ENCODE data around the gene ZPR1.
"Not testable (repeated sequence)": the region's sequence is repeated elsewhere in the genome, so short reads cannot be mapped to it uniquely, and the experiment has no call there.

The ZPR1 gene

DNA sequence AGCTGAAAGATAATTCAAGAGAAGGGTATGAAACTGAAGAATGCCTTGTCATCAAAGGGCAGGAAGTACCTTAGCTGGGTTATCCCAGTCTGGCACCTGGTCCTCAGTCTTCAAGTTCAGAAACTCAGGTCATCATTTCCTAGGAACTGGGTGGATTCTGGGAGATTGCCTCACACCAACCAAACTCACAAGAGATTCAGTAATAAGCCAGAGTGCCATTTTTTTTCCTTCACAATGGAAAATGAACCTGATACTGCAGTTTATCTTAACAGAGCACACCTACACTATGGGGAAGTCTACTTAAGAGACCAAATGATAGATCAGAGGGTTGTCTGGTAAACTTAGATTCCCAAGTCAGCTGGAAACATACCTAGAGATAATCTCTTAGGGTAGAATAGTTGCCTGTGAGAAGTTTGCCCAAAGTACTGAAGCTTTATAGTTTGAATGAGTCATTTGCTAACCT is 11.3 kb downstream of the ZPR1 start:
- DNase-seq (ENCODE audit: insufficient read length, low spot score), result no peak
- no peak for FAIRE-seq
- no peak for TF ChIP-seq POLR2A (IDR thresholded peaks at IDR 0.05; ENCODE audit: low read depth, low read length)

DNA sequence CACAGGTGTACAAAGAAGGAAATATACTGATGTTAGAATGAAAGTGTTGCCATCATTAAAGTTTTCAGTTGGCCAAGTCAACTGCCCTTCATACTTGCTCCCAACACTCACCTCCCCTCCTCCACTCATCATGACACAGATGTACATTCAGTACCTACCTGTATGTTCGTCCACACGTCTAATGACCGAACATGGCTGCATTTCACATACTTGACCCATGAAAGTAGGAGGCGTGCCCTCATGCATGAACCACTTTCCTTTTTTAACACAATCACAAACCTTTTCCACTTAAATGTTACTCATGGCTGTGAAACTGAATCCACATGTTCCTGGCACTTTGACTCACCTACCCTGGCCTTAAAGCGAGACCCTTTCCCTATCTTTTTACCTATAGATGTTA is 11.8 kb downstream of the ZPR1 start:
- DNase-seq (ENCODE audit: insufficient read length, low spot score), result no peak
- FAIRE-seq, result no peak
- TF ChIP-seq POLR2A (IDR thresholded peaks at IDR 0.05; ENCODE audit: low read depth, low read length), result no peak

DNA sequence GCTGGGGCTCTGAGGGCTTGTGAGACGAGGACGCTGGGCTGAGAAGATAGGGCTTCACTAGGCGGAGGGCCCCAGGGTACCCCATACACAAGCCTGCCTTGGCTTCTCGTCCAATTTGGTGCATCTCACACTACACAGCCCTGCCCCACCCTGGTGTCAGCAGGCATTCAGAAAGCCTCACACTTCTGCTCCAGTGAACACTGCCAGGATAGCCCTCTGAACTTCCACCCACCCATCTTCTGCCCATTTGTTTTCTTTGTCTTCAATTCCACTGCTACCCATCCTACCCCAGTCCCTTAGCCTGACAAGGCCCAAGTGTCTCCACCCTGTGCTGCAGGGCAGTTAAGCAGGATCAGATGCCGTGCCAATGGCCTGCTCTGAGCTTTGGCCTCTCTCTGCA is 13.2 kb downstream of the ZPR1 start:
- FAIRE-seq (no peak), DNase-seq (ENCODE audit: insufficient read length, low spot score) (no peak)
- no peak for TF ChIP-seq POLR2A (IDR thresholded peaks at IDR 0.05; ENCODE audit: low read depth, low read length)

DNA sequence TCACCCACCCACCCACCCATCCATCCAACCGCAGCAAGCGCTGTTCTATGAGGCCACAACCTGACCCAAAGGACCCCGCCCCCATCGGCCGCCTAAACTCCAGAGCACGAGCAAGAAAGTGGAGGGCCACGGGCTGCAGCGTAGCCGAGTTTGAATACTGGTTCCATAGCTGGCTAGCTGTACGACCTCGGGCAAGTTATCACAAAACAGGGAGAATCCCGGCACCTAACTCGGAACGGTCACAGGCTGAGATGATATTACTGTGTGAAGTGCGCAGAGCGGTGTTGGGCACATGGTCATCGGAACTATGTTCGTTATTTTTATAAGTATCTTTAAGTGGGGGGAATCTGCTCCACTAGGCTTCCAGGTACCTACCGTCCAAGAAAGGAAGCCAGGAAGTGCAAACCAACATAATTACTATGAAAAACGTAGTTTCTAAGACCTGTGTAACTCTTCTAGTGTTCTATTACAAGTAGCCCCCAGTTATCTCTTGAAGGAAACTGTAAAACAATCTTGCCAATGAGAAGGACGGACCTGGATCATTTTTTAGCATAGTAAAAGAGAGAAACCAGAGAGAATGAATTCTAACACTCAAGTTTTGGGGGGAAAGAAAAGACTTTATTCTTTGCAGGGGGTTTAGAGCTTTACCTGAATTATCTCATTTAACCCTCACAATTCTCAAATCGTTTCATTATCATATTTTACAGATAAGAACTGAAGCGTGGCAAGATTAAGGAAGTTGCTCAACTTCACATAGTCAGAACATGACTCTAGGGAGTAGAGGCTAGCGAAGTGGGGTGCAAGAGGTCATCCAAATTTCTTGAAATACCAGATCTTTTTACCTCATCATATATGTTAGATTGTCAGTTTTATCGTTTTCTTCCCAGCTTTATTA is 14.4 kb downstream of the ZPR1 start:
- no peak for TF ChIP-seq POLR2A (IDR thresholded peaks at IDR 0.05; ENCODE audit: low read depth, low read length)
- no peak for DNase-seq (ENCODE audit: insufficient read length, low spot score)
- no peak for FAIRE-seq

DNA sequence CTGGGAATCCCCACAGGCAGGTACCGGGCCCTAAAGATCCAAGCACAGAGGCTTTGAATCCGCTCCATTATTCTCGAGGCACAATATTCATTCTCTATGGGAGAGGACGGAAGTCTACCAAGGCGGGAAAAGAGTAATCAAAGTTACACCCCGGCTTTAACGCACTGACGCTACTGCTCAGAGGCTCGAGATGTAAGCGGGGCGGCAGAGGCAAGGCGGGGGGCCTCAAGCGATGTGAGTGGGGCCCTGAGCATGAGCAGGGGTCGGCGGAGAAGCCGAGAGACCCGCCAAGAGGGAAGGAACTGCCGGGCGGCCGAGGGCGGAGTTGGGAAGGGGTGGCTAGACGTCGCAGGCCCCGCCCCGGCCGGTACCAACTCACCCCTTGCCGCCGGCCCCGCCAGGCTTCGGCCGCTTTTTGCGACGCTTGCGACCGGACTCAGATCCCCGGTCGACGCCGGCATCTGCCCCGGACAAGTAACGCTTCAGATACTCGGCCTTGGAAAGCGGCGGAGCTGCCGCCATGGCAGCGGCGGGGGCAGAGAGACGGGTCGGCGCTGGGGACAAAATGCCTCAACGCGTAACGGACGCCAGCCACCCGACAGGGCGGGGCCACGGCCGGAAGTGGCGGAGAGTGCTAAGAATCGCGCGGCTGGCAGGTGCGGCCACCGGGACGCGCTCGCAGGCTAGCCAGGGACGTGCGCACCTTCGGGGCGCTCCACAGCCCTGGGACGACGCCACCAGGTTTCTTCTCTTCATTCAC is 15.2 kb downstream of the ZPR1 start, which contains the start of gene BUD13:
BUD13 (minus strand) TSS at position 545 of the 760 bp plus-strand sequence; CDS start at position 522, 23 bp downstream.
- TF ChIP-seq POLR2A (IDR thresholded peaks at IDR 0.05; ENCODE audit: low read depth, low read length), result peak; percentile 65
- peak; percentile 63 for DNase-seq (ENCODE audit: insufficient read length, low spot score)
- peak; percentile 45 for FAIRE-seq

DNA sequence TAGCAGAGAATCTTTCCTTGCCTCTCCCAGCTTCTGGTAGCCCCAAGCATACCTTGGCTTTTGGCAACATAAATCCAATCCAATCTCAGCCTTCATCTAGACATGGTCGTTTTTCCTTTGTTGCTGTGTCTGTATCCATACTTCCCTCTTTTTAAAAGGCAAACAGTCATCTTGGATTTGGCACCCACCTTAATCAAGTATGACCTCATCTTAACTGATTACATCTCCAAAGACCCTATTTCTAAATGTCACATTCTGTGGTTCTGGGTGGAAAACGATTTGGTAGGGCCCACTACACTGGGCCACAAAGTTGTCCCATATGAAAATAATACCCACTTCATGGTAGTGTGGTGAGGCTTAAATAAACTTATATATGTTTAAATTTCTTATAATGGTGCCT is 15.9 kb downstream of the ZPR1 start:
- DNase-seq (ENCODE audit: insufficient read length, low spot score) (no peak), FAIRE-seq (no peak)
- no peak for TF ChIP-seq POLR2A (IDR thresholded peaks at IDR 0.05; ENCODE audit: low read depth, low read length)

DNA sequence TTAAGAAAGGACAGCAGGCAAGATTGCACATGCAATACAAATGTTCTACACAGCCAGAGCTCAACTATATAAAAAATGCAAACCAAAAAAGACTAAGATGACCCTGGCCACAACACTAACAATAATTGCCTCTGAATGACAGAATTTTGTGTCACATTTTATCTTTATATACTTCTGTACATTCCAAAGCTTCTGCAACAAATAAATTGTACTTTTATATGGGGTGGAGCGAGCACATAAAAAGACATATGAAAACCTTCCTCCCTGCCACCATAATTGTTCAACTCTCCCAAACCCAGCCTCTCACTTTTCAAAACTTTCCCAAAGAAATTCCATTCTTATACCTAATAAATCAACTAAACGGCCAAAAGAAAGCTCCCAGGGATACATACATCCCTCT is 25.7 kb downstream of the ZPR1 start:
- no peak for FAIRE-seq
- DNase-seq (ENCODE audit: insufficient read length, low spot score), result no peak
- no peak for TF ChIP-seq POLR2A (IDR thresholded peaks at IDR 0.05; ENCODE audit: low read depth, low read length)

DNA sequence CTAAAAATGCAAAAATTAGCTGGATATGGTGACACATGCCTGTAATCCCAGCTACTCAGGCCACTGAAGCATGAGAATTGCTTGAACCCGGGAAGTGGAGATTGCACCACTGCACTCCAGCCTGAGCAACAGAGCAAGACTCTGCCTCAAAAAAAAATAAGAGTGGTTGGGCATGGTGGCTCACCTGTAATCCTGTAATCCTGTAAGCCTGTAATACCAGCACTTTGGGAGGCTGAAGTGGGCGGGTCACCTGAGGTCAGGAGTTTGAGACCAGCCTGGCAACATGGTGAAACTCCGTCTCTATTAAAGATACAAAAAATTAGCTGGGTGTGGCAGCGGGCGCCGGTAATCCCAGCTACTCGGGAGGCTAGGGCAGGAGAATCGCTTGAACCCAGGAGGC is 31.8 kb downstream of the ZPR1 start:
- not testable (repeated sequence) for DNase-seq (ENCODE audit: insufficient read length, low spot score); FAIRE-seq

DNA sequence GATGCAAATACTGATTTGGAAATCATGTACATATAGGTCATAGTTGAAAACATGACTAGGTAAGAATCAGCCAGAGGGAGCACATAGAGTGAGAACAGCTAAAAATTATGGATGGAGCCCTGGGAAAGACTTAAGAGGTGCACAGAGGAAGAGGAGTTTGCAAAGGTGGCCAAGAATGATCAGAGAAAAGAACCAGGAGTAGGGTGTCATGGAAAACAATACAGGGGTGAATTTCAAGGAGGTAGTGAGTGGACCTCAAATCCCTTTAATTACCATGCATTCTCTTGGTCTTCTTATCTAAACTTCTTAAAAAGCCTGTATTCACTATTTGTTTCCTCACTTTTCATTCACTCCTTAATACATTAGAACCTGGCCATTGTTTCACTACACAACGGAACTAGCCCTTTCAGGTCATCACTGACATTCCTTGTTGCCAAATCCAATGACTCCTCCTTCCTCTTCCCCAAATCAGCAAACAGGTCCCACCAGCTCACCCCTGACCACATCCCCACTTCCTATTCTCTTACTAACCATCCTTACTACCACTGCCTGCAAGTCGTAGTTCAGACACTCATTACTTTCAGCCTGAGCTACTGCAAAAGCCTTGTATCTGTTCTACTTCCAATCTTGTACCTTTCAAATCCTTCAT is 37.6 kb downstream of the ZPR1 start:
- no peak for DNase-seq (ENCODE audit: insufficient read length, low spot score)
- TF ChIP-seq POLR2A (IDR thresholded peaks at IDR 0.05; ENCODE audit: low read depth, low read length), result no peak
- FAIRE-seq, result no peak

DNA sequence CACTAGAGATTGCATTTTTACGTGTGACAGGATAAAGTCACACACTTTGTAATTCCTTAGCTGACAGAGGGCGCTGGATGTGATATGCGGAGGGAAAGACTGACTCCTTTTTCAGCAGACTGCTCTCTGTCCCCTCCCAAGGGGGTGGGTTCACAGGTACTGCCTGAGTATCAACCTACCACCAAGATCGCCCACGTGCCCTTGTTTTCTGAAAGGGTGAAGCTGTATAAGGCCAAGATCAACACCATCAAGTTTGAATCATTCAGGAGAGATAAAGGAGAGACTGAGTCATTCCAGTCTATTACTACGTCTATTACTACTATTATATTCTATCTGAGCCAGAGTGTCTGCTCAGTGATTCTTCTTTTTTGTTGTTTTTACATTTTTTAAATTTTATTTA is 45.7 kb downstream of the ZPR1 start:
- FAIRE-seq (no peak), DNase-seq (ENCODE audit: insufficient read length, low spot score) (no peak)

DNA sequence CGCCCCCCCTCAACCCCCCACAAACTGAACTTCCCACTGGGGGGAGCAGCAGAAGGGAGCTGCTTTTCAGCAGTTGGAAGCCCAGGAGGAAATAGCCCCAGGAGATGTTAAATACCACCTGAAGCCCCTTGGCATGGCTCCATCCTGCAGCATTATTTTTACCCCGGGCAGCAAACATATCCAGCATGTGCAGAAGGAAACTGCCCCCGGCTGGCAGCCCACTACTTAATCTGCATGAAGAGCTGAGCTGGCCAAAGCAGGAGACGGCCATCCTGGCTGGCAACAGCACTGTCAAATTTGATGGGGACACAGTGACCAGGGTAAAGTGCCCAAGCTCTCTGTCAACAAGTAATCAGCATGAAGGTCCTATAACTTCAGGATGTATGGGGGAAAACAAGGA is 47.1 kb downstream of the ZPR1 start:
- DNase-seq (ENCODE audit: insufficient read length, low spot score) (no peak), FAIRE-seq (no peak)
- TF ChIP-seq POLR2A (IDR thresholded peaks at IDR 0.05; ENCODE audit: low read depth, low read length), result no peak

More for the DNA sequence above, 45.7 kb downstream of the ZPR1 start:
- no peak for TF ChIP-seq POLR2A (IDR thresholded peaks at IDR 0.05; ENCODE audit: low read depth, low read length)

DNA sequence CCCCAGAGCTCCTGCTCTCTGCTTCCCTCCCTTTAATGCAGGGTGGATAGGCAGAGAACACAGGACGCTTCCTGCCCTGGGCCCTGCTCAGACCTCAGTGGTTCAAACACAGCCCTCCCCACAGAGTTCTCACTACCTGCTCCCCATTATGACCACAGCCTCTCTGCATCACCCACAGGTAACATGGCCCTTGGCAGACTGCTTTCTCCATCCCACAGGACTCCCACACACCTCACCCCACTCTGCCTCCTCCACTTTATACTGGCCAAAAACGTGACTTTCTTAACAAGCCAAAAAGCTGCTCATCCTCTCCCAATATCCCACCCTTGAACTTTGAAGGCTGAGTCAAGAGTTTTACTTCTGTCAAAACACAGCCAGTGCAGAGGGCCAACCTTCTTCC is 48.8 kb downstream of the ZPR1 start:
- no peak for DNase-seq (ENCODE audit: insufficient read length, low spot score)
- no peak for FAIRE-seq
- no peak for TF ChIP-seq POLR2A (IDR thresholded peaks at IDR 0.05; ENCODE audit: low read depth, low read length)

DNA sequence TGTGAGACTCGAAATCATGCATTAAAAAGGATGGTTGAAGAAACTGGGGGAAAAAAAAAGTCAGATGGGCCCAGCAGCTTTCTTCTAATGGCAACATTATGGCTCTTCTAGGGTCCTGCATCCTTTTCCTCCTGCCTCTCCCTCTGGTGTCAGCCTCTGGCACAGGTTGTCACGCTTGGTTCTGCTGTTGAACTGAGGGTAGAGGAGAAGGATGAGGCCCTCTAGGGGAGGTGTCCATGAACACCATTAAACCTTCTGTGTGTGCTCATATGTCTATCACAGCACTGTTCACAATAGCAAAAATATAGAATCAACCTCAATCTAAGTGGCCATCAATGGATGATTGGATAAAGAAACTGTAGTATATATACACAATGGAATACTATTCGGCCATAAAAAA is 51.1 kb downstream of the ZPR1 start:
- no peak for DNase-seq (ENCODE audit: insufficient read length, low spot score)
- no peak for TF ChIP-seq POLR2A (IDR thresholded peaks at IDR 0.05; ENCODE audit: low read depth, low read length)
- FAIRE-seq, result no peak

DNA sequence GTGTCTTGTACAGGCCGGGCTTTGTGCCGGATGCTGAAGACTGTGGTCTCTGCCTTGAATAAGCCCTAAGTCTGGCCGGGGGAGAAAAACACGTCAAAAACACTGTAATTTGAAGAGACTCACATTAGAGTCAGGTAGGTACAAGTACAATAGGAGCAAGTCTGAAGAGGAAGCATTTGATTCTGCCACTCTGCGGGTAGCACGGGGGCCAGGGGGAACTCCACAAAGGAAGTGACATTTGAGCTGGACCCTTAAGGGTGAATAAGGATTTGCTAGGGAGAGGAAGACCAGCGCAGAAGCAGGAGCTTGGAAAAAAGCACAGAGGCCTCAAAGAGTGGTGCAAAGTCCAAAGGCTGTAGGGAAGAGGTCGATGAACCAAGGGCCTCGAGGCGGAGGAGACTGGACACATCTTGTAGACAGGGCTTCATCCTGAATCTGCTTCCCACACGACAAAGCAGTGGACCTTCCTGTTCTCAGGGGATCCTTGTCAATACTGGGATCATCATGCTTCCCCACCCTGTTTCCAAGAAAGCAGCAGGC is 53.8 kb downstream of the ZPR1 start:
- no peak for FAIRE-seq
- no peak for TF ChIP-seq POLR2A (IDR thresholded peaks at IDR 0.05; ENCODE audit: low read depth, low read length)
- no peak for DNase-seq (ENCODE audit: insufficient read length, low spot score)
